Osteocyte (in vitro differentiated cells): ENCODE data around the gene LAYN. TPM values are rescaled to one million over a fixed set of nuclear protein-coding genes. Genes with fewer than 3 reads are reported as not detected.

ENCODE experiments used
- DNase-seq: peaks from one replicate; pipeline ENCODE4 v3.0.0; 2021; ENCODE audit warnings: mixed read lengths; ENCODE audit not compliant: unreplicated experiment; ENCODE audit errors: extremely low spot score
- H3K27ac Mint-ChIP-seq: one replicate; pipeline ENCODE4 v1.8.0; 2021; ENCODE audit warnings: mild to moderate bottlenecking, mixed read lengths; ENCODE audit not compliant: unreplicated experiment
- H3K27me3 Mint-ChIP-seq: one replicate; pipeline ENCODE4 v1.8.0; 2021; ENCODE audit warnings: mixed read lengths; ENCODE audit not compliant: unreplicated experiment
- H3K36me3 Mint-ChIP-seq: one replicate; pipeline ENCODE4 v1.8.0; 2021; ENCODE audit warnings: mixed read lengths; ENCODE audit not compliant: unreplicated experiment
- H3K4me1 Mint-ChIP-seq: one replicate; pipeline ENCODE4 v1.8.0; 2021; ENCODE audit warnings: mixed read lengths; ENCODE audit not compliant: unreplicated experiment
- H3K4me3 Mint-ChIP-seq: one replicate; pipeline ENCODE4 v1.8.0; 2021; ENCODE audit warnings: mild to moderate bottlenecking, moderate library complexity, mixed read lengths; ENCODE audit not compliant: unreplicated experiment
- H3K9me3 Mint-ChIP-seq: one replicate; pipeline ENCODE4 v1.8.0; 2021; ENCODE audit warnings: mixed read lengths; ENCODE audit not compliant: unreplicated experiment
- CTCF ChIP-seq: fragments of 200-600 bp; sonication (generic); IDR thresholded peaks from 2 replicates; pipeline ENCODE4 v1.5.0; 2021; ENCODE audit warnings: antibody characterized with exemption, mild to moderate bottlenecking, moderate library complexity
- total RNA-seq: library from RNA; stranded (reverse); gene quantifications from 2 replicates; pipeline ENCODE4 v1.2.1, GENCODE V29; 2021

The LAYN gene
- total RNA-seq, 1 donor from 2014 or later: 12.8 TPM

- TF ChIP-seq CTCF: no peak
- Mint-ChIP-seq H3K27ac (no peak overlapping the region), H3K4me3 (no peak overlapping the region), H3K4me1 (no peaks in the 10 kb centered on the region), H3K9me3 (no peaks in the 10 kb centered on the region), H3K27me3 (peaks cover 7% of the 10 kb centered on the region), H3K36me3 (no peaks in the 10 kb centered on the region)
- DNase-seq: no peak
Measured at GRCh38 chr11:111589886-111590499, 49.5 kb downstream of the LAYN start.

GRCh38 chr11:111591187-111591960 is 50.9 kb downstream of the LAYN start:
- TF ChIP-seq CTCF: no peak
- Mint-ChIP-seq H3K4me3 (no peak overlapping the region), H3K9me3 (peaks cover 4% of the 10 kb centered on the region), H3K4me1 (no peaks in the 10 kb centered on the region), H3K36me3 (no peaks in the 10 kb centered on the region), H3K27me3 (peaks cover 10% of the 10 kb centered on the region), H3K27ac (no peak overlapping the region)
- DNase-seq: no peak

GRCh38 chr11:111592491-111592890 is 52.0 kb downstream of the LAYN start:
- Mint-ChIP-seq H3K4me3 (no peak overlapping the region), H3K4me1 (no peaks in the 10 kb centered on the region), H3K36me3 (no peaks in the 10 kb centered on the region), H3K9me3 (peaks cover 4% of the 10 kb centered on the region), H3K27me3 (peaks cover 10% of the 10 kb centered on the region), H3K27ac (no peak overlapping the region)
- no peak for TF ChIP-seq CTCF
- no peak for DNase-seq

GRCh38 chr11:111596319-111596718 is 55.8 kb downstream of the LAYN start:
- Mint-ChIP-seq H3K9me3 (peaks cover 4% of the 10 kb centered on the region), H3K27me3 (peaks cover 8% of the 10 kb centered on the region), H3K4me3 (no peak overlapping the region), H3K4me1 (peaks cover 7% of the 10 kb centered on the region), H3K36me3 (no peaks in the 10 kb centered on the region), H3K27ac (no peak overlapping the region)
- DNase-seq: no peak
- no peak for TF ChIP-seq CTCF

GRCh38 chr11:111598148-111598547 is 57.6 kb downstream of the LAYN start:
- H3K4me3 Mint-ChIP-seq: no peak overlapping the region
- DNase-seq: no peak
- H3K9me3 Mint-ChIP-seq: peaks cover 4% of the 10 kb centered on the region
- no peaks in the 10 kb centered on the region for H3K36me3 Mint-ChIP-seq
- H3K4me1 Mint-ChIP-seq: peaks cover 12% of the 10 kb centered on the region
- H3K27me3 Mint-ChIP-seq: peaks cover 8% of the 10 kb centered on the region
- TF ChIP-seq CTCF: no peak
- no peak overlapping the region for H3K27ac Mint-ChIP-seq
